Astrocyte (in vitro differentiated cells and primary cell): ENCODE results near the gene LRBA. TPM values are rescaled to one million over a fixed set of nuclear protein-coding genes. Genes with fewer than 3 reads are reported as not detected.

Source experiments
- DNase-seq: peaks from one replicate; pipeline ENCODE4 v3.0.0-alpha.2; 2010; ENCODE audit warnings: low read depth
- FAIRE-seq: peaks from 2 replicates; lab custom pipeline; 2011; peaks lifted over from hg19 to GRCh38; lab: Jason Lieb, UNC
- H2AFZ ChIP-seq: 2 replicates; pipeline ENCODE4 v1.6.0; 2012; ENCODE audit warnings: low read depth, low read length, inconsistent platforms
- H3K27ac ChIP-seq: 2 replicates; pipeline ENCODE4 v1.5.1; 2011; ENCODE audit warnings: low read depth, low read length, inconsistent platforms
- H3K27me3 ChIP-seq: 2 replicates; pipeline ENCODE4 v1.6.0; 2011; ENCODE audit warnings: low read length, inconsistent platforms; ENCODE audit not compliant: insufficient read depth
- H3K36me3 ChIP-seq: 2 replicates; pipeline ENCODE4 v1.5.1; 2011; ENCODE audit warnings: low read length, inconsistent platforms; ENCODE audit not compliant: insufficient read depth
- H3K4me1 ChIP-seq: 2 replicates; pipeline ENCODE4 v1.5.1; 2011; ENCODE audit warnings: low read length, inconsistent platforms; ENCODE audit not compliant: insufficient read depth
- H3K4me2 ChIP-seq: 2 replicates; pipeline ENCODE4 v1.6.0; 2012; ENCODE audit warnings: low read length, inconsistent platforms
- H3K4me3 ChIP-seq: 2 replicates; pipeline ENCODE4 v1.5.1; 2011; ENCODE audit warnings: low read depth, mild to moderate bottlenecking, low read length, inconsistent platforms; ENCODE audit not compliant: insufficient read depth
- H3K79me2 ChIP-seq: 2 replicates; pipeline ENCODE4 v1.6.0; 2012; ENCODE audit warnings: mild to moderate bottlenecking, low read length, inconsistent platforms; ENCODE audit not compliant: insufficient read depth
- H3K9ac ChIP-seq: 2 replicates; pipeline ENCODE4 v1.6.0; 2012; ENCODE audit warnings: mild to moderate bottlenecking, low read length, inconsistent platforms
- H3K9me3 ChIP-seq: 2 replicates; pipeline ENCODE4 v1.5.1; 2012; ENCODE audit warnings: low read depth, mild to moderate bottlenecking, low read length, inconsistent platforms; ENCODE audit not compliant: insufficient read depth
- H4K20me1 ChIP-seq: 2 replicates; pipeline ENCODE4 v1.6.0; 2012; ENCODE audit warnings: low read length, inconsistent platforms; ENCODE audit not compliant: insufficient read depth
- H3K27ac Mint-ChIP-seq: one replicate; pipeline ENCODE4 v1.8.0; 2021; ENCODE audit warnings: mild to moderate bottlenecking, mixed read lengths; ENCODE audit not compliant: unreplicated experiment
- H3K27me3 Mint-ChIP-seq: one replicate; pipeline ENCODE4 v1.8.0; 2021; ENCODE audit warnings: low read depth, mixed read lengths; ENCODE audit not compliant: unreplicated experiment
- H3K36me3 Mint-ChIP-seq: one replicate; pipeline ENCODE4 v1.8.0; 2021; ENCODE audit warnings: low read depth, mixed read lengths; ENCODE audit not compliant: unreplicated experiment
- H3K4me1 Mint-ChIP-seq: one replicate; pipeline ENCODE4 v1.8.0; 2021; ENCODE audit warnings: low read depth, mixed read lengths; ENCODE audit not compliant: unreplicated experiment
- H3K4me3 Mint-ChIP-seq: one replicate; pipeline ENCODE4 v1.8.0; 2021; ENCODE audit warnings: mild to moderate bottlenecking, moderate library complexity, mixed read lengths; ENCODE audit not compliant: unreplicated experiment
- H3K9me3 Mint-ChIP-seq: one replicate; pipeline ENCODE4 v1.8.0; 2021; ENCODE audit warnings: mild to moderate bottlenecking, mixed read lengths; ENCODE audit not compliant: unreplicated experiment
- EZH2 ChIP-seq: IDR thresholded peaks from 2 replicates; pipeline ENCODE4 v1.6.1; 2012; ENCODE audit warnings: mild to moderate bottlenecking, low read length, inconsistent platforms; ENCODE audit not compliant: insufficient read depth
- total RNA-seq: library from RNA; stranded (reverse); gene quantifications from 2 replicates; pipeline ENCODE4 v1.2.1, GENCODE V29; 2021
- TF ChIP-seq, protein P1 (sequence below): IDR thresholded peaks from 2 replicates; pipeline ENCODE4 v1.5.1; 2011; ENCODE audit warnings: low read depth, mild to moderate bottlenecking, inconsistent platforms, low read length, moderate library complexity; ENCODE audit not compliant: insufficient read depth

The LRBA gene
- total RNA-seq, 1 donor from 2014 or later = 25.3 TPM

DNA sequence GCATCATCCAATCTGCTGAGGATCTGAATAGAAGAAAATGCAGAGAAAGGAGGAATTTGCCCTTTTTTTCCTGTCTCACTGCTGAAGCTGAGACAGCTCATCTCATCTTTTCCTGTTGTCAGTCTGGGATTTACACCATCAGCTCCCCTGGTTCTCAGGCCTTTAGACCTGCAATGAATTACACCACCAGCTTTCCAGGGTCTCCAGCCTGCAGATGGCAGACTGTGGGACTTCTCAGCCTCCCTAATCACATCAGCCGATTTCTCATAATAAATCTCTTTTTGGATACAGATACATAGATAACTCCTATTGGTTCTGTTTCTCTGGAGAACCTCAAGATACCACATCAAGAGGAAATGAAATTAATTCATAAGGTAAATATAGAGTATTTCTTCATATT is 567.7 kb downstream of the LRBA start:
- Mint-ChIP-seq H3K4me1 (no peaks in the 10 kb centered on the region), H3K36me3 (no peaks in the 10 kb centered on the region), H3K27ac (no peak overlapping the region), H3K9me3 (no peaks in the 10 kb centered on the region), H3K27me3 (no peaks in the 10 kb centered on the region), H3K4me3 (no peak overlapping the region)
- H2AFZ ChIP-seq = no peak overlapping the region
- no peak overlapping the region for H3K9ac ChIP-seq
- H3K4me1 ChIP-seq = no peaks in the 10 kb centered on the region
- no peak for DNase-seq
- H3K4me2 ChIP-seq = no peak overlapping the region
- H3K79me2 ChIP-seq = no peaks in the 10 kb centered on the region
- no peak overlapping the region for H3K27ac ChIP-seq
- no peaks in the 10 kb centered on the region for H3K27me3 ChIP-seq
- H3K4me3 ChIP-seq = no peak overlapping the region
- no peaks in the 10 kb centered on the region for H3K36me3 ChIP-seq
- no peaks in the 10 kb centered on the region for H4K20me1 ChIP-seq
- FAIRE-seq = no peak
- H3K9me3 ChIP-seq = peaks cover 3% of the 10 kb centered on the region
- TF ChIP-seq, protein P1, sequence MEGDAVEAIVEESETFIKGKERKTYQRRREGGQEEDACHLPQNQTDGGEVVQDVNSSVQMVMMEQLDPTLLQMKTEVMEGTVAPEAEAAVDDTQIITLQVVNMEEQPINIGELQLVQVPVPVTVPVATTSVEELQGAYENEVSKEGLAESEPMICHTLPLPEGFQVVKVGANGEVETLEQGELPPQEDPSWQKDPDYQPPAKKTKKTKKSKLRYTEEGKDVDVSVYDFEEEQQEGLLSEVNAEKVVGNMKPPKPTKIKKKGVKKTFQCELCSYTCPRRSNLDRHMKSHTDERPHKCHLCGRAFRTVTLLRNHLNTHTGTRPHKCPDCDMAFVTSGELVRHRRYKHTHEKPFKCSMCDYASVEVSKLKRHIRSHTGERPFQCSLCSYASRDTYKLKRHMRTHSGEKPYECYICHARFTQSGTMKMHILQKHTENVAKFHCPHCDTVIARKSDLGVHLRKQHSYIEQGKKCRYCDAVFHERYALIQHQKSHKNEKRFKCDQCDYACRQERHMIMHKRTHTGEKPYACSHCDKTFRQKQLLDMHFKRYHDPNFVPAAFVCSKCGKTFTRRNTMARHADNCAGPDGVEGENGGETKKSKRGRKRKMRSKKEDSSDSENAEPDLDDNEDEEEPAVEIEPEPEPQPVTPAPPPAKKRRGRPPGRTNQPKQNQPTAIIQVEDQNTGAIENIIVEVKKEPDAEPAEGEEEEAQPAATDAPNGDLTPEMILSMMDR = no peak
- no peak for TF ChIP-seq EZH2

DNA sequence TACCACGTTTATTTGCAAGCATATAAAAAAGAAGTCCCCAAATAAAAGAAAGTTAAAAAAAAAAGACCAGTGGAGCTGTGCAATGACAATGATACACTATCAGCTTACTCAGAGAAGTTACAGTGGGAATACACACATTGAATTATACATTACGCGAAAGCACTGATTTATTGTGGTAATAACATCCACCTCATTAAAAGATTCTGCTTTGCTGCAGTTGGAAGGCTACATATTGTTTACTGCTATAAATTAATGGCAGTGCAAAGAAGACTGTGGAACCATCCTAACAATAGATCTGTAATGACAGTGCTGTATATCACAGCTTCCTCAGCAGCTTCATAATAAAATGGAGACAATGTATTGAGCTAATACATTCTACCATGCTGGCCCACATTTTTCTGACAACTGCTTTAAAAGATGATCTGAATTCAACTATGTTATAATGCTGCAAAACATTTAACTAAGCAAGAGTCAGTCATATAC is 575.6 kb downstream of the LRBA start:
- Histone ChIP-seq H3K79me2 (no peaks in the 10 kb centered on the region), H3K4me1 (no peaks in the 10 kb centered on the region), H3K36me3 (no peaks in the 10 kb centered on the region), H3K4me3 (no peak overlapping the region), H3K4me2 (no peak overlapping the region), H3K27ac (no peak overlapping the region), H4K20me1 (no peaks in the 10 kb centered on the region), H2AFZ (no peak overlapping the region), H3K27me3 (no peaks in the 10 kb centered on the region), H3K9me3 (no peaks in the 10 kb centered on the region), H3K9ac (no peak overlapping the region)
- H3K9me3 Mint-ChIP-seq = no peaks in the 10 kb centered on the region
- no peaks in the 10 kb centered on the region for H3K4me1 Mint-ChIP-seq
- no peak for TF ChIP-seq EZH2
- TF ChIP-seq, protein P1 = no peak
- no peak overlapping the region for H3K4me3 Mint-ChIP-seq
- H3K27me3 Mint-ChIP-seq = no peaks in the 10 kb centered on the region
- no peak for DNase-seq
- no peak overlapping the region for H3K27ac Mint-ChIP-seq
- peaks cover 2% of the 10 kb centered on the region for H3K36me3 Mint-ChIP-seq
- FAIRE-seq = no peak

DNA sequence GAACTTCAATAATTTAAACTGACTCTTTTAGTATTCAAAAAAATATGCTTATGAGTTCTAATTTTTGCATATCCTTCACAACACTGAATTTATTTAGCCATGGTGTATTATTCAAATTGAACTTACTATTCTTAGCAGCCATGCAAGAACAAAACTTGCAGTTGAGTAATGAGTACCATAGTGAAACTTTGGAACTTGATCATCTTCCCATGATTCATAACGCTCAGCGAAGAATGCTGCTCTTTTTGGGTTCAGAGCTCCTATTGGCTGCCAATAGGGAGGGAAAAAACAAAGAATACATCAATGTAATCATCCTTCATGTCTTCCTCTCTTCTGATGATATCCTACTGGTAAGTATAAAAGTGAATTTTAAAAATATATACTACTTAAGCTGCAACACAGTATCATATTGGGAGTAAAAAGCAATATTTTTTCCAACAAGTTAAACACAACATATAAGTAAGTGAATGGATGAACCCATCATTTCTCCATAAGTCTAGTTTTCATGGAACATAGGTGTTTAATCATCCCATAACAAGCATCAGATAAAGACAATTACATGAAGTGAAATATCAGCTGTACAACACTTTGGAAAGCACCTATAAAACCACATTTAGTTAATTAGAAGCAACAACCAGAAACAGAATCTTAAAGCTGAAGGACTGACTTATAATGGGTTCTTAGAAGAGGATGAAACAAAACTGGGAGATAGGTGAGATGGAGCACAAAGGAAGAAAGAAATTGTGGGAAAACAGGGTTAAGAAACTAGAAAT is 578.3 kb downstream of the LRBA start:
- Mint-ChIP-seq H3K4me3 (no peak overlapping the region), H3K4me1 (no peaks in the 10 kb centered on the region), H3K9me3 (no peaks in the 10 kb centered on the region), H3K27me3 (no peaks in the 10 kb centered on the region), H3K36me3 (peaks cover 2% of the 10 kb centered on the region), H3K27ac (no peak overlapping the region)
- Histone ChIP-seq H3K9me3 (no peaks in the 10 kb centered on the region), H3K79me2 (no peaks in the 10 kb centered on the region), H3K27me3 (no peaks in the 10 kb centered on the region), H3K36me3 (no peaks in the 10 kb centered on the region), H3K4me1 (no peaks in the 10 kb centered on the region), H4K20me1 (no peaks in the 10 kb centered on the region), H3K27ac (no peak overlapping the region), H3K9ac (no peak overlapping the region), H2AFZ (no peak overlapping the region), H3K4me3 (no peak overlapping the region), H3K4me2 (no peak overlapping the region)
- TF ChIP-seq, protein P1 = no peak
- no peak for TF ChIP-seq EZH2
- no peak for FAIRE-seq
- DNase-seq = no peak
